Ovary (tissue), 9 donors: ENCODE results near the gene PALM2AKAP2. TPM values are rescaled to one million over a fixed set of nuclear protein-coding genes. Genes with fewer than 3 reads are reported as not detected.

ENCODE experiments used
- DNase-seq, 5 donors: peaks; one replicate each; pipeline ENCODE4 v3.0.0-alpha.2; 2019 to 2020
- H3K27ac ChIP-seq, 2 donors: fragments of 200-600 bp; one replicate each; pipeline versions ENCODE4 v1.5.1 to v1.8.0; 2019 to 2022
- H3K27me3 ChIP-seq: fragments of 200-600 bp; one replicate; pipeline ENCODE4 v1.8.0; 2022
- H3K36me3 ChIP-seq: fragments of 200-600 bp; sonication (generic); one replicate; pipeline ENCODE4 v1.5.1; 2019
- H3K4me1 ChIP-seq: one replicate; pipeline ENCODE4 v1.8.1; 2013; ENCODE audit warnings: mild to moderate bottlenecking, moderate library complexity; ENCODE audit not compliant: insufficient read depth
- H3K4me3 ChIP-seq: fragments of 200-600 bp; sonication (generic); one replicate; pipeline ENCODE4 v1.5.1; 2017
- H3K9me3 ChIP-seq, 2 donors: fragments of 200-600 bp in 1 of 2; sonication (generic) in 1 of 2; one replicate each; pipeline versions ENCODE4 v1.5.1 to v1.8.1; 2013 to 2019; ENCODE audit warnings: mild to moderate bottlenecking in 1 of 2, moderate library complexity in 1 of 2
- CTCF ChIP-seq, 3 donors: fragments of 450-650 bp in 2 of 3; fragments of 200-600 bp in 1 of 3; IDR thresholded peaks; one replicate each; pipeline versions ENCODE4 v1.5.1 to v1.8.0; 2016 to 2022; ENCODE audit warnings: antibody characterized with exemption in 3 of 3, mild to moderate bottlenecking in 1 of 3
- EP300 ChIP-seq: sonication (generic); formaldehyde crosslinking; IDR thresholded peaks from one replicate; pipeline ENCODE4 v1.6.1; 2017; ENCODE audit warnings: antibody characterized with exemption
- POLR2A ChIP-seq: fragments of 450-650 bp; IDR thresholded peaks from one replicate; pipeline ENCODE4 v1.6.1; 2017; ENCODE audit warnings: antibody characterized with exemption, mild to moderate bottlenecking, moderate library complexity
- WGBS, 3 donors: extraction: QIAGEN DNeasy Blood & Tissue Kit in 1 of 3; methylation state at CpG; one replicate each; pipeline versions ENCODE4 v1.1.5 to v1.1.7; 2013 to 2017; 5-methylcytosine and 5-hydroxymethylcytosine counted together
- intact Hi-C, 4 donors: fragments of 100-400 bp; cut with DNase I; formaldehyde crosslinking; loops; one replicate each; pipeline versions ENCODE4 v1.11.0 to v1.15.1; 2022 to 2023
- polyA plus RNA-seq, 2 donors: library from polyadenylated mRNA; stranded (reverse); fragments of 200-250 nt in 1 of 2; fragments of 350-450 nt in 1 of 2; fragmentation: Illumina TruSeq in 1 of 2; extraction: RNeasy Lipid Tissue Mini Kit (QIAGEN cat#74804) in 1 of 2; gene quantifications; one replicate each; pipeline ENCODE4 v1.2.3, GENCODE V29; 2013 to 2014
- total RNA-seq, 7 donors: library from RNA; depleted of rRNA in 2 of 7; stranded (reverse); fragments of >200 nt in 2 of 7; fragmentation: NEBNext Ultra II Directional in 3 of 7; extraction: Animal tissue kit (Norgen Biotek cat#: 25700) in 3 of 7; gene quantifications; one replicate each; pipeline versions ENCODE4 v1.1.0 to v1.2.4, GENCODE V29; 2016 to 2023
- donor health status: DM: no; HTN: no; CAD: no; lungs with moderate emphysema.
- donor health status: DM: no; HTN: no; CAD: no.
- donor health status: Bipolar disorder and iron deficiency.
- donor health status: DM: yes; HTN: yes; CAD: no.
- donor health status: DM: no; HTN: no; CAD: no.
- donor health status: DM: yes; HTN: yes; CAD: no.

Gene PALM2AKAP2
- total and polyA plus RNA-seq, 9 donors = 1.7 to 9.6 (median 3.5) TPM

GRCh38 chr9:109815366-109815947, 35.5 kb downstream of the PALM2AKAP2 start:
- Histone ChIP-seq H3K4me3 (no peak overlapping the region), H3K9me3 (no peaks in the 10 kb centered on the region), H3K27me3 (no peaks in the 10 kb centered on the region), H3K36me3 (no peaks in the 10 kb centered on the region), H3K4me1 (peaks cover 2% of the 10 kb centered on the region), H3K27ac (no peak overlapping the region)
- intact Hi-C loops = loop anchor here in 1 of 4 donors (10.0 kb wide), 1 partner anchor 241 kb away; no protein-coding TSS in a partner anchor
- TF ChIP-seq POLR2A (no peak), EP300 (no peak)
- DNase-seq = no peak

GRCh38 chr9:109816490-109816889, 36.5 kb downstream of the PALM2AKAP2 start:
- H3K4me3 ChIP-seq = no peak overlapping the region
- intact Hi-C loops = loop anchor here in 1 of 4 donors (10.0 kb wide), 1 partner anchor 242 kb away; no protein-coding TSS in a partner anchor
- H3K9me3 ChIP-seq = no peaks in the 10 kb centered on the region
- no peak for DNase-seq
- TF ChIP-seq POLR2A (no peak), EP300 (no peak), CTCF (IDR thresholded peaks at IDR 0.05) (no peak)
- H3K36me3 ChIP-seq = no peaks in the 10 kb centered on the region
- H3K27ac ChIP-seq = no peak overlapping the region
- H3K4me1 ChIP-seq = peaks cover 2% of the 10 kb centered on the region
- H3K27me3 ChIP-seq = no peaks in the 10 kb centered on the region
- WGBS, 3 donors = 40 to 48% (median 41%) methylated on average over 4 of the region's 4 CpGs

- Histone ChIP-seq H3K4me1 (peaks cover 4% of the 10 kb centered on the region), H3K9me3 (no peaks in the 10 kb centered on the region), H3K27me3 (no peaks in the 10 kb centered on the region), H3K36me3 (no peaks in the 10 kb centered on the region), H3K4me3 (no peak overlapping the region), H3K27ac (no peak overlapping the region)
- TF ChIP-seq POLR2A = no peak
- TF ChIP-seq EP300 = no peak
- no peak for TF ChIP-seq CTCF (IDR thresholded peaks at IDR 0.05)
- DNase-seq = no peak
- intact Hi-C loops = loop anchor here in 1 of 4 donors (10.0 kb wide), 1 partner anchor 242 kb away; no protein-coding TSS in a partner anchor
- 39 to 49% (median 42%) methylated on average over 6 of the region's 6 CpGs for WGBS, 3 donors
Measured at GRCh38 chr9:109817146-109817845, 37.3 kb downstream of the PALM2AKAP2 start.

- peak; percentile 35 to 95 (median 56) for TF ChIP-seq CTCF (IDR thresholded peaks at IDR 0.05)
- TF ChIP-seq EP300 = no peak
- TF ChIP-seq POLR2A = no peak
- Histone ChIP-seq H3K9me3 (no peaks in the 10 kb centered on the region), H3K27me3 (no peaks in the 10 kb centered on the region), H3K27ac (no peak overlapping the region), H3K4me1 (peaks cover 4% of the 10 kb centered on the region), H3K4me3 (no peak overlapping the region), H3K36me3 (no peaks in the 10 kb centered on the region)
- peak in 4 of 5 donors; percentile 15 to 69 (median 52) for DNase-seq
- intact Hi-C loops = loop anchor here in 1 of 4 donors (10.0 kb wide), 1 partner anchor 243 kb away; no protein-coding TSS in a partner anchor
- 2 to 5% (median 5%) methylated on average over 9 of the region's 9 CpGs for WGBS, 3 donors
Measured at GRCh38 chr9:109817846-109818472, 38.0 kb downstream of the PALM2AKAP2 start.
